GM19238 (cell line): ENCODE data around the gene RAPGEF1.

Source experiments
- DNase-seq: peaks from one replicate; pipeline ENCODE4 v3.0.0; 2011; ENCODE audit warnings: low spot score; ENCODE audit not compliant: insufficient read length

RAPGEF1 gene

GRCh38 chr9:131627648-131628458 is 112.0 kb downstream of the RAPGEF1 start:
- no peak for DNase-seq

GRCh38 chr9:131627326-131627647 is 112.6 kb downstream of the RAPGEF1 start:
- no peak for DNase-seq

- DNase-seq = no peak
Observed at GRCh38 chr9:131625790-131626670, 113.8 kb downstream of the RAPGEF1 start.

- no peak for DNase-seq
Observed at GRCh38 chr9:131625508-131625787, 114.4 kb downstream of the RAPGEF1 start.

GRCh38 chr9:131624636-131625507 is 115.0 kb downstream of the RAPGEF1 start:
- no peak for DNase-seq

- no peak for DNase-seq
Observed at GRCh38 chr9:131623655-131624330, 116.1 kb downstream of the RAPGEF1 start.

GRCh38 chr9:131622523-131622922 is 117.4 kb downstream of the RAPGEF1 start:
- no peak for DNase-seq

- DNase-seq = peak; percentile 25
Observed at GRCh38 chr9:131621551-131622358, 118.1 kb downstream of the RAPGEF1 start.

GRCh38 chr9:131620764-131621520 is 118.9 kb downstream of the RAPGEF1 start:
- no peak for DNase-seq

GRCh38 chr9:131619680-131620079 is 120.2 kb downstream of the RAPGEF1 start:
- no peak for DNase-seq

GRCh38 chr9:131618785-131619184 is 121.1 kb downstream of the RAPGEF1 start:
- no peak for DNase-seq

GRCh38 chr9:131618071-131618479 is 121.8 kb downstream of the RAPGEF1 start:
- no peak for DNase-seq

GRCh38 chr9:131617611-131618010 is 122.3 kb downstream of the RAPGEF1 start:
- no peak for DNase-seq

- DNase-seq = no peak
Observed at GRCh38 chr9:131616983-131617604, 122.8 kb downstream of the RAPGEF1 start.

- no peak for DNase-seq
Observed at GRCh38 chr9:131614340-131614915, 125.4 kb downstream of the RAPGEF1 start.

- DNase-seq = no peak
Observed at GRCh38 chr9:131613921-131614320, 126.0 kb downstream of the RAPGEF1 start.

GRCh38 chr9:131612851-131613250 is 127.0 kb downstream of the RAPGEF1 start:
- DNase-seq = no peak

GRCh38 chr9:131611586-131612315 is 128.1 kb downstream of the RAPGEF1 start:
- no peak for DNase-seq
